HG03558 (cell line): Measurements from ENCODE around the gene TBC1D8.
"Not testable (repeated sequence)": the region's sequence is repeated elsewhere in the genome, so short reads cannot be mapped to it uniquely, and the experiment has no call there.

ENCODE experiments used
- ATAC-seq: cut with Tn5 transposase; IDR thresholded peaks from one replicate; pipeline ENCODE4 v1.9.1; 2021; ENCODE audit warnings: moderate number of reproducible peaks; ENCODE audit not compliant: unreplicated experiment; ENCODE audit errors: extremely low read depth

Gene TBC1D8

GRCh38 chr2:101081375-101081907, 69.7 kb downstream of the TBC1D8 start:
- ATAC-seq: no peak

DNA sequence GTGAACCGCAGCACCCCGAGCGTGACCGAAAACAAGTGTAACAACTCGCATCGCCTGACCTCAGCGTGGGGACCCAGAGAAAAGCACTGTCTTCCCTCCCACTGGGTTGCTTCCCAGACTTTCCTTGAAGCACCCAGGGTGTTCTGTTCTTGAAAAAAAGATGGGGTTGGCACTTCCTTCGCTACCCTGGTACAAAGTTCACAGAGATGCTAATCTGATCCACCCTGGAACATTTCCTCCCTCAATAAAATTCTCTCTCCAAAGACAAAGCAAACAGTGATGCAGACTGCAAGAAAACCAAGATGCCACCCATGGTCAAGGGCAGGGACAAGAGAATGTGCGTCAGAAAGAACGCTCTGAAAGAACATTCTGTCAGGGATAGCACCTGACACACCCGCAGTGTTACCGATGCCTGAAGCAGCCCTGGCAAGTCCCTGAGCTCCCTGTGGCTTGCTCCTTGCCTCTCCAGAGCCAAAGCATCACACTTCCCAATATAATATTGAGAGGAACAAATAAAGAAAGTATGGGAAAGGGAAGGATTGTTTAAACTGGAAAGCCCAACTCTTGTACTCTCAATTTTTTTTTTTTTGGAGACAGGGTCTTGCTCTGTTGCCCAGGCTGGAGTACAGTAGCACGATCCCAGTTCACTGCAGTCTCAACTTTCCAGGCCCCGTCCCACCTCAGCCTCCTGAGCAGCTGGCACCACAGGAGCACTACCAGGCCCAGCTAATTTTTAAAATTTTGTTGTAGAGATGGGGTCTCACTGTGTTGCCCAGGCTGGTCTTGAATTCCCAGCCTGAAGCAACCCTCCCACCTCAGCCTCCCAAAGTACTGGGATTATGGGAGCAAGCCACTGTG, 70.7 kb downstream of the TBC1D8 start:
- ATAC-seq: no peak

GRCh38 chr2:101076581-101076980, 74.6 kb downstream of the TBC1D8 start:
- ATAC-seq: no peak

- no peak for ATAC-seq
Measured at GRCh38 chr2:101064868-101065549, 86.2 kb downstream of the TBC1D8 start.

GRCh38 chr2:101064505-101064867, 86.7 kb downstream of the TBC1D8 start:
- no peak for ATAC-seq

- ATAC-seq: no peak
Measured at GRCh38 chr2:101064125-101064502, 87.1 kb downstream of the TBC1D8 start.

DNA sequence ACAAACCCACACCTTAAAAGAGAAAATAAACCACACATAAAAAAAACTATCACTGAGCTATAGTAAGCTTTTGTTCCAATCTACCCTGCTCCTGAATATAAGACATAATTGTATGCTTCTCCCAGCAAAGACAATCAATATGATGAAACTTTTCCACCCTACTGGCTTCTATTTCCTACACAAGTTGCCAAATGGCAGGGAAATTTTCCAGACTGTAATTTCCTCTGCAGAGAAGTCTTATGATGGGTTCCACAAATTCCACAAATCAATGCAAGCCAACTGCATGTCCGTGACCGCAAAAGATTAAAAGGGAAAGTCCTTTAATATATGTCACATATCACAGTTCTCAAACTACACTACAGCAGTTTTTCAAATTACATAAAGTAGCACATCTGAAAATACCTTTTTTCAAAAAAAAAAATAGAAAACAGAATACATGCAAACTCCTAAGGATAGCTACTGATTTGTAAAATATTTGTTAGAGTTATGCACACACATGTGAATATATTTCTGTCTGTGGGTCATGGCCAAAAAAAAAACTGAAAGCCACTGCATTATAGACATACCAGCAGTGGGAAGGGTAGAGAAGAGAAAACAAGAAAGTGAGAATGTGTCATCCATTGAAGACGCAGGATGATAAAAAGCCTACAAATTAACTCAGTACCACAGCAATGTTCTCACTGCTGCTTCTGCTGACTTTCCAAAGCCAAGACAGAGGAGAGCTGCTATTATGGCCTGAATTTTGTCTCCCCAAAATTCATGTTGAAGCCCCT, 87.6 kb downstream of the TBC1D8 start:
- no peak for ATAC-seq

- no peak for ATAC-seq
Measured at GRCh38 chr2:101058386-101058785, 92.8 kb downstream of the TBC1D8 start.

DNA sequence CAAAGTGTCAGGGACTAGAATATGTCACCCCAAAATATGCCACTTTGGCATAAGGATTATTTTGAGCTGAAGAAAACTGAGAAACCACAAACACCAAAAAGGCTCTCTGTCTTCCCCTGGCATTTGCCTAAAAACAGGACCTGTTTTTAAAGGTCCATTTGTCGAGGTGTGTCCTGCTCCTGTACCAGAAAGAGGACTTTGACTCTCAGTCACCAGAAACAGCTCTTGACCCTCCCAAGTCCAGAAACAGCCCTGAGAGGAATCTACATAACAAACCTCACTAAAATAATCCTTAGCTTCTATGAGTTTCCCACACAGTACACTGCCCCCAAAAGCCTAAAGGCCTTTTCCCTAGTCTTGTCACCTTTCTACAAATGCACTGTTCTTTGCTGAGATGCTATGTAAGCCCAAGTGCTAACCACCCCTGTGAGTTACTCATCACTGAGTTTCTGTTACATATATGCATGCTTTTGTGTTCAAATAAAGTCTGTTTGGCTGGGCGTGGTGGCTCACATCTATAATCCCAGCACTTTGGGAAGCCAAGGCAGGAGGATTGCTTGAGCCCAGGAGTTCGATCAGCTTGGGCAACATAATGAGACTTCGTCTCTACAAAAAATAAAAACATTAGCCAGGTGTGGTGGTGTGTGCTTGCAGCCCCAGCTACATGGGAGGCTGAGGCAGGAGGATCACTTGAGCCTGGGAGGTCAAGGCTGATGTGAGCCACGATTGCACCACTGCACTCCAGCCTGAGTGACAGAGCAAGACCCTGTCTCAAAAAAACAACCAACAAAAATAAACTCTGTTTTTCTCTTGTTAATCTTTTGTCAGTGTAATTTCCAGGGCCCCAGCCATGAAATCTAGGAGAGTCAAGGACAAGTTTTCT, 93.9 kb downstream of the TBC1D8 start:
- no peak for ATAC-seq

- ATAC-seq: no peak
Measured at GRCh38 chr2:101053117-101053516, 98.1 kb downstream of the TBC1D8 start.

GRCh38 chr2:101052147-101052546, 99.0 kb downstream of the TBC1D8 start:
- ATAC-seq: no peak

DNA sequence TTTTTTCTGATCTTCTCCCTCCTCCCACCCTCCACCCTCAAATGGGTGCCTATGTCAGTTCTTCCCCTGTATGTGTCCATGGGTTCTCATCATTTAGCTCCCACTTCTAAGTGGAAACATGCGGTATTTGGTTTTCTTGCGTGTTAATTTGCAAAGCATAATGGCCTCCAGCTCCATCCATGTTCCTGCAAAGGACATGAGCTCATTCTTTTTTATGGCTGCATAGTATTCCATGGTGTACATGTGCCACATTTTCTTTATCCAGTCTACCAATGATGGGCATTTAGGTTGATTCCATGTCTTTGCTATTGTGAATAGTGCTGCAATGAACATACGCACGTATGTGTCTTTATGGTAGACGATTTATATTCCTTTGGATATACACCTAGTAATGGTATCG, 100.3 kb downstream of the TBC1D8 start:
- not testable (repeated sequence) for ATAC-seq

GRCh38 chr2:101048756-101049155, 102.4 kb downstream of the TBC1D8 start:
- no peak for ATAC-seq

DNA sequence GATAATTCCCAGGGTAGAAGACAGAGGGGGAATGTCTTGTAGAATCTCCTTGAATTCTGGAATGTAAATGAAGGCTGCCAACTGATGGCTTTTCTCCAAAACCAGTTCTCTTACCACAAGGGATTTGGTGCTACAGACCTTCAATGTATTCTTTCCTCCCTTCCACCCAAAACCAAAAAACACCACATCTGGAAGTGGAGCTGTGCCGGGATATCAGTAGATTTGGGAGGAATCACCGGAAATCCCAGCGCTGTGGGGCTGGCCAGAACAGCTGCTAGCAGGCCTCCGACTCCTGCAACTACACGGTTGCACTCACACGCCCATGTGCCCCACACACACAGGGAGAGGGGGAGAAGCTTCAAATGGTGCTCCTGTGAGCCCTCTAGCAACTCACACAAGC, 103.4 kb downstream of the TBC1D8 start:
- no peak for ATAC-seq

DNA sequence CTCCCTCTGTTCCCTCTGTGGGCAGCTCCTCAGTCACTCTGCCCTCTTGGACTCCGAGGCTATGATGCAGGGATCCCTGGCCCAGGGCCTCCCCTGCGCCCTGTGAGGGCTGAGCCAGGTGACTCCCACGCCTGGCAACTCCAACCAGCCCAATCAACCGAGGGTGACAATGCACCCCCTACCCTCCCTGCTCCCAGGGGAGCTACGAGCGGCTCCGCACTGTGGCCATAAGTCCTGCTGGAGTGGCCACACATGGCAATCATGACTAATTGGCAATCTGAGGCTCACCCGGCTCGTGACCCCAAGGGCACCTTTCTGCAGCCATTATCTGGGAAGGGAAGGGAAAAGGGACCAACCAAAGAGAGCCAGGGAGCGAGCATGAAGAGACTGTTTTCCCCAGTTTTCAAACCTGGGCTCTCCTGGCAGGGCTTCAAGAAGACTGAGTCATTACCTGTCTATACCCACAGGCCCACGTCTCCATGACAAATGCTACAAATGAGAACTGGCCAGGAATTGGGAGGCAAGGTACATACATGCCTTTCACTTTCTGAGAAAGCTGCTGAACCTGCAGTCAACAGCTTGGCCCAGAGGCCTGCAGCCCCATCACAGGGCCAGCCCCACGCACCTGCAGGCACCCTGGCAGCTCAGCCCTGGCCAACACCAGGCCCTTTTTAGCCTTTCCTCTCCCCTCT, 104.0 kb downstream of the TBC1D8 start:
- ATAC-seq: no peak

DNA sequence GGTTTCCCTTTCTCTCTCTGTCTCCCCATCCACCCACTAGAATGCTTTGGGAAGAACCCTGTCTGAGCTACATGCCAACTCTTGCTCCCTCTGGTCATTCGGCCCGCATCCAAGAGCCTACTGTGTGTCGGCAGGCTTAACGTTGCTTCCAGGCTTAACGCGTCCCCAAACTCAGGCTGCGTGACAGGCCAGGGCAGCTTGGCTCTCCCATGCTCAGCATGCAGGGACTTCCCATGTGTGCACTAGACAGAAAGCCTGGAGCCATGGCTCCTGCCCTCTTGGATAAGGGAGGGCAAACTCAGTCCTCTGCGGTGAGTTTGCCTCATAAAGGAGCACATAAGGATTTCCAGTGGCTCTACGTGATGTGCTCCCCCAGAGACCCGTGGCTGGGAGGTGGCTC, 105.9 kb downstream of the TBC1D8 start:
- no peak for ATAC-seq

DNA sequence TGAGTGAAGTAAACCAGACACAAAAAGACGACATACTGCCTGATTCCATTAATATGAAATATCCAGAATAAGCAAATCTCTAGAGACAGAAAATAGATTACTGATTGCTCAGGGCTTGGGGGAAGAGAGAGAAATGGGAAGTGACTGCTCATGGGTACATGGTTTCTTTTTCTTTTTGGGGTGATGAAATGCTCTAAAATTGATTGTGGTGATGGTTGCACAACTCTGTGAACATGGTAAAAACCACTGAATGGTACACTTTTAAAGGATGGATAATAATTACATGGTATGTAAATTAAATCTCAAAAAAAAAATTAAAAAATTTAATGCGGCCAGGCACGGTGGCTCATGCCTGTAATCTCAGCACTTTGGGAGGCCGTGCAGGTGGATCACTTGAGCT, 109.8 kb downstream of the TBC1D8 start:
- ATAC-seq: no peak

DNA sequence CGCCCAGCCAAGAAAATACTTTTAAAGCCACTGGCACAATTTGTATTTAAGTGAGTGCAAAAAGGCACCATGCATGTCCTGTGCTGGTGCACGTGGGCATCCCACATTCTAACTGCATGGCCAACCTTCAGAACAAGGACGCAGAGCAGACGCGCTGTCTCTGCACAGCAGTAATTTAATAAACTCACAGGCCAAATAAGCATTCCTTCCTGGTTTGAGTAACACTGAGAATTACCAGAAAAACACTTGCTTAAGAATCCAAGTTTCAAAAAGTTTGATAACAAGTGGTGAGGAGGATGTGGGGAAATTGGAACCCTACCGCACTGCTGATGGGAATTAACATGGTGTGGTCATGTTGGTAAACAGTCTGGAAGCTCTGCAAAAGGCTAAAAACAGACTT, 110.4 kb downstream of the TBC1D8 start:
- ATAC-seq: no peak

DNA sequence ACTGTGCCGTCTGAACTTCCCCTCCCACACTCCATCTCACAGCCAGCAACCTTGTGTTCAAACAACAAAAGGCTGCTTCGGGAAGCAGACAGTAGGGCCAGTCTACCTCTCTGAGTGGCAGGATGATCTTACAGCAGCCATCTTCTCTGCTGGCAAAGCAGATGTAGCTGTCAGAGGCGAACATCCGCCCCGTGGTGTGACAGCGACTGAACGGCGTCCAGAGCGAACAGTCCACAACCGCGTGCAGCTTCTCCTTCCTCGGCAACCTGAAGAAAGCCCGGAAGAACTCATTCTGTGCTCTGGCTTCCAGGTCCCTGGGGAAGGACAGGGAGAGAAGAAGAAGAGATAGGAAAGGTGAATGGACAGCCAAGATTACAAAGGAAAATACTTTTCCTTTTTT, 111.1 kb downstream of the TBC1D8 start:
- no peak for ATAC-seq
